ENCODE results near the gene SMG6. TPM values are rescaled to one million over a fixed set of nuclear protein-coding genes. Genes with fewer than 3 reads are reported as not detected.

The SMG6 gene
- total RNA-seq, 1 donor from 2014 or later = 9.2 TPM

DNA sequence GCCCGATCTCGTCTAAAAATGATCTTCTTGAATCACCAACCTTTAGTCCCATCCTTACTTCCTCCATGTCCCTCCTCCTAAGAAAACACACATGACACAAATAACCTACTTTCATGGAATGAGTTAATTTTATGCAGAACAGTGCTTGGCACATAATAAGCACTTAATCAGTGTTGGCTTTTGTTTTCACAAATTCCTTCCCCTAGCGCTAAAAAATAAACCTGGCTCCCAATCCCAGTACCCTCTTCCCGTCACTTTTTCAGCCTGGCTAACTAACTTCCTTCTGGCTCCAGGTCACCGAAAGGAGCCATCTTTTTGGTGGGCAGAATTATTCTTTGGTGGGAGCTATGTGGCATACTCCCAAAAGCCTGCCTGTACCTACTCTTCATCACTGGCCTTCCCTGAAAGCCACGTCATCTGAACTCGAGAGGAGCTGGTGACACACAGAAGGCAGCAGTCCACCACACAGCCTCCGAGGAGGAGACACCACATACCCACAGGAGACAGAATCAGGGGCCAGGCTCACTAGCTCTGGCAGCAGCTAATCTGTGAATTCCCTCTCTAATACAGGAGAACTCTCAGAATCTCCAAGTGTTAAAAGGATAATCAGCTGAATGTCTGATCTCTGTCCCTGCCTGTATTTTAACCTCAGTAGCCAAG, 114.5 kb downstream of the SMG6 start:
- Histone ChIP-seq H3K36me3 (ENCODE audit: control insufficient read depth, insufficient read depth, low read length) (peaks cover 14% of the 10 kb centered on the region), H3K4me3 (ENCODE audit: low read depth, low read length) (no peak overlapping the region), H3K27me3 (ENCODE audit: control insufficient read depth, insufficient read depth, low read length) (no peaks in the 10 kb centered on the region)
- FAIRE-seq (no peak), DNase-seq (ENCODE audit: low read depth) (no peak)
- TF ChIP-seq, protein P1, sequence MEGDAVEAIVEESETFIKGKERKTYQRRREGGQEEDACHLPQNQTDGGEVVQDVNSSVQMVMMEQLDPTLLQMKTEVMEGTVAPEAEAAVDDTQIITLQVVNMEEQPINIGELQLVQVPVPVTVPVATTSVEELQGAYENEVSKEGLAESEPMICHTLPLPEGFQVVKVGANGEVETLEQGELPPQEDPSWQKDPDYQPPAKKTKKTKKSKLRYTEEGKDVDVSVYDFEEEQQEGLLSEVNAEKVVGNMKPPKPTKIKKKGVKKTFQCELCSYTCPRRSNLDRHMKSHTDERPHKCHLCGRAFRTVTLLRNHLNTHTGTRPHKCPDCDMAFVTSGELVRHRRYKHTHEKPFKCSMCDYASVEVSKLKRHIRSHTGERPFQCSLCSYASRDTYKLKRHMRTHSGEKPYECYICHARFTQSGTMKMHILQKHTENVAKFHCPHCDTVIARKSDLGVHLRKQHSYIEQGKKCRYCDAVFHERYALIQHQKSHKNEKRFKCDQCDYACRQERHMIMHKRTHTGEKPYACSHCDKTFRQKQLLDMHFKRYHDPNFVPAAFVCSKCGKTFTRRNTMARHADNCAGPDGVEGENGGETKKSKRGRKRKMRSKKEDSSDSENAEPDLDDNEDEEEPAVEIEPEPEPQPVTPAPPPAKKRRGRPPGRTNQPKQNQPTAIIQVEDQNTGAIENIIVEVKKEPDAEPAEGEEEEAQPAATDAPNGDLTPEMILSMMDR (IDR thresholded peaks at IDR 0.05; ENCODE audit: insufficient read depth, low read length, severe bottlenecking) = no peak

DNA sequence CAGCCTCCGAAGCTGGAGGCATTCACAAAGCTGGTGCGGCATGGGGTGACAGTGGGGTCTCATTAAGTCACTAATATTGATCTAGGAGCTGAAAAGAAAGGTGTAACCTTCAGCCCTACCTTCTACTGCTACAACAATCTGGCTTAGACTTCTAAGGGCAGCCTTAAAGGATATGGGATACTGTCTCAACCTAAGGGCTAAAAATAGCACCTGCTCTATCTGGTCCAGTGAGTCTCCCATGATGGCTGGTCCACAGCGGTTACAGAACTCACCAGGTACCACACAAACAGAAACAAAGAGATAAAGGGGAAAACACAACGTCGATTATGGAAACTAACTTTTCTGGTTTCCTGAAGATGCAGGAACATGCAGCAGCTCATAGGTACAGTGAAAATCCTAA, 115.8 kb downstream of the SMG6 start:
- DNase-seq (ENCODE audit: low read depth) (no peak), FAIRE-seq (no peak)
- TF ChIP-seq, protein P1 (IDR thresholded peaks at IDR 0.05; ENCODE audit: insufficient read depth, low read length, severe bottlenecking) = no peak
- Histone ChIP-seq H3K27me3 (ENCODE audit: control insufficient read depth, insufficient read depth, low read length) (no peaks in the 10 kb centered on the region), H3K36me3 (ENCODE audit: control insufficient read depth, insufficient read depth, low read length) (peaks cover 14% of the 10 kb centered on the region), H3K4me3 (ENCODE audit: low read depth, low read length) (no peak overlapping the region)

DNA sequence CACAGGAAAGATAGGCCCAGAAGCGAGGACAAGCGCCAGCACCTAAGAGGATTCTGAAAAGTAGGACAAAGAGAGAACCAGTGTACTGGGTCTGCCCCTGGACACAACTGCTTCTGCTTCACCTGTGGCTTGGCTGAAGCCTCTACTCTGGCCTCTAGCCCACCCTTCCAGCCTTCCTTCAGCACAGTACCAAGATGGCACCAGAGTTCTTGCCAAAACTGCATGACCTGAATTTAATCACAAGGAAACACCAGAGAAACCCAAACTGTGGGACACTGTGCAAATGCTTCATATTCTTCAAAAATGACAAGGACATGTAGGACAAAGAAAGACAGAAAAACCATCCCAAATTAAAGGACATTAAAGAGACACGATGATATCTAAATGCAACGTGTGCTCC, 116.6 kb downstream of the SMG6 start:
- no peak overlapping the region for H3K4me3 ChIP-seq (ENCODE audit: low read depth, low read length)
- FAIRE-seq (no peak), DNase-seq (ENCODE audit: low read depth) (no peak)
- H3K27me3 ChIP-seq (ENCODE audit: control insufficient read depth, insufficient read depth, low read length) = no peaks in the 10 kb centered on the region
- H3K36me3 ChIP-seq (ENCODE audit: control insufficient read depth, insufficient read depth, low read length) = peaks cover 14% of the 10 kb centered on the region
- TF ChIP-seq, protein P1 (IDR thresholded peaks at IDR 0.05; ENCODE audit: insufficient read depth, low read length, severe bottlenecking) = no peak

DNA sequence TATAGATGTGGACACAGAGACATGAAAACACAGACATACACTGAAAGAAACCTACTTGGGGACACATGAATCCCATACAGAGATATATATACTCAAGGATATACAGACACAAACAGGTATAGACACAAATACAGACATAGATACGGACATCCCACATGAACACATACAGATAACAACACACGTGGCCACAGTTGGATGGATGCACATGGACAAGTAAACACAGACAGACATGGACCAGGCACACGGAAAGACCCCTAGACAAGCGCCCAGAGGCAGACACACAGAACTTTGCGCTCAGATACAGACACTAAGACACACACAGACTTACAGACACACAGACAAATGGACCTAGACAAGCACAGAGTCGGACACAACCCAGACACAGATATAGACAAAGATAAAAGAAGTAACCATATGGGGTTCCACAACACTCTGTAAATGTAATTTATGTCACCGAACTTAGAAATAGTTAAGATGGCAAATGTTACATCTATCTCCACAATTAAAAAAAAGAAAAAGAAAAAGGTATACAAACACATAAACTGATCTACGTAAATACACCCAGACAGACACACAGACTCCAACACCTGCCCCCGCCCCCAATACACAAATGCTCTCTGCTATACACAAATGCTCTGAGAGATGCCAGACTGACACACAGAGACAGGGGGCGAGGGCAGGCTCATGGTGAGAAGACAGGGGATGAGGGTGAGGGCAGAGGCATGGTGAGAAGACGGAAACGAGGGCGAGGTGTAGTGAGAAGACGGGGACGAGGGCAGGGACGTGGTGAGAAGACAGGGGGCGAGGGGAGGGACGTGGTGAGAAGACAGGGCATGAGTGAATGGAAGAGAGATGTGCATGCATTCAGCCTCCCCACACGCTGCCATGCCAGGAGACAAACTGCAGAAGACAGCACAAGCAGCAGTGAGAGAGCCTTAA, 118.3 kb downstream of the SMG6 start:
- Histone ChIP-seq H3K36me3 (ENCODE audit: control insufficient read depth, insufficient read depth, low read length) (peaks cover 14% of the 10 kb centered on the region), H3K4me3 (ENCODE audit: low read depth, low read length) (no peak overlapping the region), H3K27me3 (ENCODE audit: control insufficient read depth, insufficient read depth, low read length) (no peaks in the 10 kb centered on the region)
- DNase-seq (ENCODE audit: low read depth) (no peak), FAIRE-seq (peak; percentile 80)
- TF ChIP-seq, protein P1 (IDR thresholded peaks at IDR 0.05; ENCODE audit: insufficient read depth, low read length, severe bottlenecking) = no peak

DNA sequence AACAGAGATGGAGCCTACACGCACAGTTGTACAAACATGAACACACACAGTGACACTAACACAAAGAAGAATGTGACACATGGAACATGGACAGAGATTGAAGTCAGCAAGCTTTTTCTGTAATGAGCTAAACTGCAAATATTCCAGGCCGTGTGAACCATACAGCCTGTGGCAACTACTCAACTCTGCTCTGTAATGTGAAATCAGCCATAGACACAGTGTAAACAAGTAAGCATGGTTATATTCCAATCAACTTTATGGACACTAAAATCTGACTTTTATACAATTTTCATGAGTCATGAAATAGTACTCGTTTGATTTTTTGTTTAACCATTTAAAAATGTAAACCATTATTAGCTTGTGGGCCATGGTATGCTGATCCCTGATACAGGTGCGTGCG, 120.2 kb downstream of the SMG6 start:
- peaks cover 12% of the 10 kb centered on the region for H3K36me3 ChIP-seq (ENCODE audit: control insufficient read depth, insufficient read depth, low read length)
- DNase-seq (ENCODE audit: low read depth) (no peak), FAIRE-seq (no peak)
- TF ChIP-seq, protein P1 (IDR thresholded peaks at IDR 0.05; ENCODE audit: insufficient read depth, low read length, severe bottlenecking) = no peak
- H3K4me3 ChIP-seq (ENCODE audit: low read depth, low read length) = no peak overlapping the region
- no peaks in the 10 kb centered on the region for H3K27me3 ChIP-seq (ENCODE audit: control insufficient read depth, insufficient read depth, low read length)

All from bronchial epithelial cell (primary cell).